Muscle of leg (tissue), 16 donors: ENCODE data around the gene ZNF425. TPM values are rescaled to one million over a fixed set of nuclear protein-coding genes. Genes with fewer than 3 reads are reported as not detected.

ENCODE experiments used
- DNase-seq: peaks from one replicate; pipeline ENCODE4 v3.0.0; 2013
- H3K27ac ChIP-seq: one replicate; pipeline ENCODE4 v1.5.1; 2013; ENCODE audit warnings: mild to moderate bottlenecking, low read length, control low read depth
- H3K27me3 ChIP-seq: one replicate; pipeline ENCODE4 v1.6.1; 2013; ENCODE audit warnings: low read length; ENCODE audit not compliant: control insufficient read depth, insufficient read depth
- H3K36me3 ChIP-seq: one replicate; pipeline ENCODE4 v1.6.1; 2013; ENCODE audit warnings: low read length; ENCODE audit not compliant: control insufficient read depth, insufficient read depth
- H3K4me1 ChIP-seq: one replicate; pipeline ENCODE4 v1.6.1; 2013; ENCODE audit warnings: low read length; ENCODE audit not compliant: control insufficient read depth, insufficient read depth
- H3K4me3 ChIP-seq: one replicate; pipeline ENCODE4 v1.5.1; 2013; ENCODE audit warnings: low read length, control low read depth
- H3K9me3 ChIP-seq: replicated peaks from 2 replicates; pipeline ENCODE4 v1.6.1; 2013; ENCODE audit warnings: low read depth, low read length; ENCODE audit not compliant: control insufficient read depth
- WGBS: methylation state at CpG from one replicate; pipeline ENCODE4 v1.1.5; 2013; ENCODE audit warnings: missing lambda C conversion rate; ENCODE audit not compliant: insufficient coverage; 5-methylcytosine and 5-hydroxymethylcytosine counted together
- long read RNA-seq, 11 donors: transcript quantifications; one replicate each; lab custom pipeline, GENCODE V29; 2026
- polyA plus RNA-seq, 8 donors: library from polyadenylated mRNA; unstranded; fragments of 120-200 nt; gene quantifications; one replicate each; pipeline versions ENCODE4 v1.2.1 to v1.2.3, GENCODE V29; 2013; ENCODE audit warnings: inconsistent platforms in 1 of 8, low replicate concordance in 1 of 8; ENCODE audit not compliant: insufficient read length in 8 of 8, insufficient read depth in 1 of 8
- total RNA-seq: library from RNA; stranded (reverse); fragments of 120-200 nt; gene quantifications from one replicate; pipeline ENCODE4 v1.2.4, GENCODE V29; 2013

Gene ZNF425, protein sequence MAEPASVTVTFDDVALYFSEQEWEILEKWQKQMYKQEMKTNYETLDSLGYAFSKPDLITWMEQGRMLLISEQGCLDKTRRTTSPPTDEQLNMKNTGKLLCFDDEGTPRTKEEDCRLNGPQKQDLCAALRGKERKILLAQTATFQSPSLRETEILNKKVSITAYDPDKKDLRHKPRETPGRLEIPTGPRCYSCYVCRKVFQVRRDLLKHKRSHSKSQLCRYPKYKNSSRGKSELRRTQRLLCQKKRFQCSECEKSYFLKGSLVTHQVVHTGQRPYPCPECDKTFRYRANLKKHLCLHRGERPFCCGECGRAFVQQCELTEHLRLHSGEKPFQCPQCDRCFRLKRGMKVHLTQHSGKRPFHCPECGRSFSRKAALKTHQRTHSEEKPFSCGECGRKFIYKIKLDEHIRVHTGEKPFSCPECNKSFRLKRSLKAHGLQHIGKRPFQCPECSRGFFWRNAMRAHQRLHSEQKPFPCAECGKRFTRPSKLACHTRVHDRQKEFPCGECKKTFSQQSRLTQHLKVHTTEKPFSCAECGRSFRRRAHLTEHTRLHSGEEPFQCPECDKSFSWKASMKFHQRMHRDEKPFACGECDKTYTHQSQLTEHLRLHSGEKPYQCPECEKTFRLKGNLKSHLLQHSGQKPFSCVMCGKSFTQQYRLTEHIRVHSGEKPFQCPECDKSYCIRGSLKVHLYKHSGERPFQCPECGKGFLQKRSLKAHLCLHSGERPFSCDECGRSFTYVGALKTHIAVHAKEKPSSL
- total RNA-seq (3.4 TPM), polyA plus RNA-seq (1 to 10 TPM; 3.4 to 4.9 (median 4.5) TPM)
- long read RNA-seq, donor 1 = 0 reads
- long read RNA-seq, donor 2 = 0 reads
- long read RNA-seq, donor 3, partial matches to known transcripts = 0 of 1 reads
- long read RNA-seq, donor 3, other reads (novel, unspliced or antisense) = 0 of 1 reads
- long read RNA-seq, donor 4 = 0 reads
- long read RNA-seq, donor 5, partial matches to known transcripts = 0 of 3 reads
- long read RNA-seq, donor 5, other reads (novel, unspliced or antisense) = 0 of 3 reads
- long read RNA-seq, donor 6, partial matches to known transcripts = 0 of 2 reads
- long read RNA-seq, donor 6, other reads (novel, unspliced or antisense) = 0 of 2 reads
- long read RNA-seq, donor 7 = 0 reads
- long read RNA-seq, donor 8 = 0 reads
- long read RNA-seq, donor 9, partial matches to known transcripts = 0 of 1 reads
- long read RNA-seq, donor 9, other reads (novel, unspliced or antisense) = 0 of 1 reads
- long read RNA-seq, donor 10, partial matches to known transcripts = 0 of 4 reads
- long read RNA-seq, donor 10, other reads (novel, unspliced or antisense) = 0 of 4 reads
- long read RNA-seq, donor 11, partial matches to known transcripts = 0 of 1 reads
- long read RNA-seq, donor 11, other reads (novel, unspliced or antisense) = 0 of 1 reads

GRCh38 chr7:149125863-149126661 is at the start of gene ZNF425:
Gene ZNF425 (minus strand): TSS chr7:149126324. CDS start chr7:149126213, 111 bp downstream.
- WGBS = under 1% methylated on average over 72 of the region's 72 CpGs
- Histone ChIP-seq H3K4me1 (peaks cover 7% of the 10 kb centered on the region), H3K27ac (peak within 1 kb of the TSS; percentile 97), H3K27me3 (no peaks in the 10 kb centered on the region), H3K4me3 (peak within 1 kb of the TSS; percentile 99), H3K36me3 (peaks cover 12% of the 10 kb centered on the region), H3K9me3 (peaks cover 7% of the 10 kb centered on the region)
- DNase-seq = peak; percentile 97

DNA sequence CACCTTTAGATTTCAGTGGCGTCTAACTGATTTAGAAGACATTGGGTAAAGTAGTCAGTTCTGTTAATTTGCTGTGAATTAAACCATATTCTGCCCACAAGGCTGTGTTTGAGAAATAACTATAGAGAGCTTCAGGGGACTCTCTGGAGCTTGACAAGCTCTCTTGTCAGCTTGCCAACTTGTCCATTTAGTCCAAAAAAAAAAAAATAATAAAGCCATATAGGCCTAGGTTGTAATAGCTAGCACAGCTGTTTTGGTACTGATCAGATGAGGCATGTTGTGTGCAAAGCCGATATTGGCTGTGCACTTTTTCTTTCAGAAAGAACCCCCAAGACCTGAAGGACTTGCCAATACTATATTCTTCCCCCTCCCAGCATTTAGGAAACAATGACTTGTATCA is 49.0 kb upstream of the ZNF425 start:
- H3K9me3 ChIP-seq = no peaks in the 10 kb centered on the region
- no peaks in the 10 kb centered on the region for H3K27me3 ChIP-seq
- WGBS = no CpG with 5 or more reads among the region's 2 CpGs
- no peak for DNase-seq
- no peak overlapping the region for H3K27ac ChIP-seq
- H3K4me3 ChIP-seq = no peak overlapping the region
- H3K36me3 ChIP-seq = peaks cover 49% of the 10 kb centered on the region
- no peaks in the 10 kb centered on the region for H3K4me1 ChIP-seq

DNA sequence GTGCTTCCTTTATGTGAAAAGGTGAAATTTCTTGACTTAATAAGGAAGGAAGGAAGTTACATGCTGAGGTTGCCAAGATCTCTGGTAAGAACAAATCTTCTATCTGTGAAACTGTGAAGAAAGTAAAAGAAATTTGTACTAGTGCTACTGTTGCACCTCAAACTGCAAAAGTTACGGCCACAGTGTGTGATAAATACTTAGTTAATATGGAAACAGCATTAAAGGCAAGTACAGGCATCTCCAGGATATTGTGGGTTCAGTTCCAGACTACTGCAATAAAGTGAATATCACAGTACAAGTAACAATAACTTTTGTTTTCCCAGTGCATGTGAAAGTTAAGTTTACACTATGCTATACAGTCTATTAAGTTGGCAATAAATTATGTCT is 46.4 kb upstream of the ZNF425 start:
- Histone ChIP-seq H3K9me3 (no peaks in the 10 kb centered on the region), H3K27me3 (no peaks in the 10 kb centered on the region), H3K27ac (no peak overlapping the region), H3K36me3 (peaks cover 40% of the 10 kb centered on the region), H3K4me1 (no peaks in the 10 kb centered on the region), H3K4me3 (no peak overlapping the region)
- WGBS = no CpG with 5 or more reads among the region's 1 CpG
- DNase-seq = no peak

DNA sequence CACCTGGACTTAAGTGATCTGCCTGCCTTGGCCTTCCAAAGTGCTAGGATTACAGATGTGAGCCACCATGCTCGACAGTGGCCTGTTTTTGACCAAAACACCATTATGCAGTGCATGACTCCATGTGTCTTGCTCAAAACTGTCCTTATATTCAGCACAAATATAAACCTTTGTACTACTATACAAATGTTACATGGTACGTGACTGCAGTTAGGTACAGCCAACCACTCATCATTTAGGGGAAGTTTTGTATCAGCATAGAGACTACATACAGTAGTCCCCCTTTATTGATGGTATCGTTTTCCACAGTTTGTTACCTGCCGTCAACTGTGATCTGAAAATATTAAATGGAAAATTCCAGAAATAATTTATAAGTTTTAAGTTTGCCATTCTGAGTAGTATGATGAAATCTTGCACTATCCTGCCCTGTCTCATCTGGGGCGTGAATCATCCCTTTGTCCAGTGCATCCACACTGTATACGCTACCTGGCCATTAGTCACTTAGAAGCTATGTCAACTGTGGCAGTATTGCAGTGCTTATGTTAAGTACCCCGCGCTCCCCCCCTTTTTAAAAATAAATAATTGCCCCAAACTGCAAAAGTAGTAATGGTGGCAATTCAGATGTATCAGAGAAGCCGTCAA is 45.9 kb upstream of the ZNF425 start:
- 97% methylated on average over 4 of the region's 9 CpGs for WGBS
- Histone ChIP-seq H3K36me3 (peaks cover 45% of the 10 kb centered on the region), H3K9me3 (no peaks in the 10 kb centered on the region), H3K27me3 (no peaks in the 10 kb centered on the region), H3K4me3 (no peak overlapping the region), H3K4me1 (no peaks in the 10 kb centered on the region), H3K27ac (no peak overlapping the region)
- no peak for DNase-seq

DNA sequence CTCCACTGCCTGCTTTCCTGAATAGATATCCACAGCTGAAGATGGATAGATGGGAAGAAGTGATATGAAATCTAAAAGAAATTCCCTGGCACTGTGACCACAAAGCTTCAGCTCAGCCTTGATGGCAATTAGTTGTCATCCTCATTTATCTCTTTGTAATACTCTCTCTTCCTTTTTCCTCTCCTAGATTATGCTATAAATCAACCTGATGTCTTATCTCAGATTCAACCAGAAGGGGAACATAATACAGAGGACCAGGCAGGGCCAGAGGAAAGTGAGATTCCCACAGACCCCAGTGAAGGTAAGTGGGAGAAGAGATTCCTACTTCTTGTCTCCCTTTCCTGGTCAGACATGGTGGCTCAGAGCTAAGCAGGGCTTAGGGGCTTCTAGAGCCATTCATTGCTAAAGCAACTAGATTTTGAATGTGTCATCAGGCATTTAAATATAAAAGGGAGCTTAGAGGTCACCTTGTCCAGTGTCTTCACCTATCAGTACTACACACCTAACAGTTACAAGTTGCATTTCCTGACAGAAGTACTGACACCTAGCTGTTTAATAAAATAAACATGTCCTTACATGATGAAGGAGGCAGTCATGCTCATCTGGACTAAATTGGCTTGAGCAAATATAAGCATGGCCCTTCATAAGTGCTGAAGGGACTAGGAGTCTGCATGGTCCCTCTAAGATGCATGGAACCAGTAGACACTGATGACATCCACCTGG is 40.7 kb upstream of the ZNF425 start:
- DNase-seq = no peak
- H3K36me3 ChIP-seq = peaks cover 45% of the 10 kb centered on the region
- H3K4me1 ChIP-seq = no peaks in the 10 kb centered on the region
- no peak overlapping the region for H3K4me3 ChIP-seq
- H3K9me3 ChIP-seq = no peaks in the 10 kb centered on the region
- H3K27ac ChIP-seq = no peak overlapping the region
- no peaks in the 10 kb centered on the region for H3K27me3 ChIP-seq

GRCh38 chr7:149166142-149166541 is 40.0 kb upstream of the ZNF425 start:
- Histone ChIP-seq H3K4me3 (no peak overlapping the region), H3K4me1 (no peaks in the 10 kb centered on the region), H3K9me3 (no peaks in the 10 kb centered on the region), H3K27me3 (no peaks in the 10 kb centered on the region), H3K36me3 (peaks cover 44% of the 10 kb centered on the region), H3K27ac (no peak overlapping the region)
- no CpG with 5 or more reads among the region's 1 CpG for WGBS
- DNase-seq = no peak

DNA sequence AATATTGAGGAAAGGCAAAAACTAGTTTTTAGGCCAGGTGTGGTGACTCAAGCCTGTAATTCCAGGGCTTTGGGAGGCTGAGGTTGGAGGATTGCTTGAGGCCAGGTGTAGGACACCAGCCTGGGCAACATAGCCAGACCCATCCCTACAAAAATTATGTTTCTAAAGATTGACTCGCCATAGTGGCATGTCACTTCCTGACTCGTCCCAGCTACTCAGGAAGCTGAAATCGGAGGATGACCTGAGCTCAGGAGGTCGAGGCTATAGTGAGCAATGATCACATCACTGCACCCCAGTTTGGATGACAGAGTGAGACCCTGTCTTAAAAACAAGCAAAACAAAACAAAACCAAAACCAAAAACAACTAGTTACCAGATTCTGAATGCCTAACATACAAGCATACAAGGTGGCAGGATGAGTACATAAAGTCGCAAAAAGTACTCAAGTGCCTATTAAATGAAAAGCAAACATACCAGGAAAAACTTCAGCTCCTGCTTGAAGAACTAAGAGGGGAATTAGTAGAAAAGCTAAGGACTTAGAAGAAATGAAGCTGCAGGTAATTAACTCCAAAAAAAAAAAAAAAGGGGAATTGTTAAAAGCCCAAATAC is 35.2 kb upstream of the ZNF425 start:
- no peaks in the 10 kb centered on the region for H3K9me3 ChIP-seq
- 92% methylated on average over 2 of the region's 5 CpGs for WGBS
- no peaks in the 10 kb centered on the region for H3K4me1 ChIP-seq
- no peak overlapping the region for H3K4me3 ChIP-seq
- H3K36me3 ChIP-seq = peaks cover 29% of the 10 kb centered on the region
- no peaks in the 10 kb centered on the region for H3K27me3 ChIP-seq
- no peak overlapping the region for H3K27ac ChIP-seq
- no peak for DNase-seq

DNA sequence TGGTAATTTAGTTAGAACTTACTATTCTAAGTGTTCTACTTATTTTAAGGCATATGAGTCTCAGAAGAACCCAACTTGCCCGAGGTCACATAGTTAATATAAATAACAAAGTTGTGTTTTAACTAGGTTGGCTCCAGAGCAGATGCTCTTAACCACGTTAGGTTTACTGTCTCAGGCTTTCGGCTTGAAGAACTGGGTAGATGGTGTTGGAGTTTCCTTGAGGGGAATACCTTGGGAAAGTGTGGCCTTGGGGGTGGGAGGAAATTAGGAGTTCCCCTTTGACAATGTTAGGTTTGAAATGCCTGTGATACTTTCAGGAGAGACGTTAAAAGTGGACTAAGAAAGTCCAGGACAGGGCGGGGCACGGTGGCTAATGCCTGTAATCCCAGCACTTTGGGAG is 30.8 kb upstream of the ZNF425 start:
- H3K27me3 ChIP-seq = no peaks in the 10 kb centered on the region
- H3K9me3 ChIP-seq = no peaks in the 10 kb centered on the region
- H3K4me1 ChIP-seq = no peaks in the 10 kb centered on the region
- no peak overlapping the region for H3K27ac ChIP-seq
- 100% methylated on average over 3 of the region's 6 CpGs for WGBS
- H3K4me3 ChIP-seq = no peak overlapping the region
- DNase-seq = no peak
- H3K36me3 ChIP-seq = peaks cover 27% of the 10 kb centered on the region
